Stimulated activated CD8-positive, alpha-beta memory T cell treated with anti-CD3 and anti-CD28 coated beads, Interleukin-7, amount 100 ng/mL, for 24 hours (primary cell): ENCODE data around the gene CDRT4.

Source experiments
- DNase-seq: peaks from one replicate; pipeline ENCODE4 v3.0.0-alpha.2; 2020; ENCODE audit warnings: low read depth

Gene CDRT4

GRCh38 chr17:15492791-15493692 lies 25.6 kb upstream of the CDRT4 start:
- DNase-seq = no peak

GRCh38 chr17:15492186-15492585 lies 24.8 kb upstream of the CDRT4 start:
- DNase-seq = no peak

GRCh38 chr17:15490634-15491261 lies 23.3 kb upstream of the CDRT4 start:
- DNase-seq = no peak

GRCh38 chr17:15488557-15488956 lies 21.1 kb upstream of the CDRT4 start:
- no peak for DNase-seq

- no peak for DNase-seq
Observed at GRCh38 chr17:15485045-15485444, 17.6 kb upstream of the CDRT4 start.

GRCh38 chr17:15483431-15483830 lies 16.0 kb upstream of the CDRT4 start:
- DNase-seq = no peak

- DNase-seq = no peak
Observed at GRCh38 chr17:15482476-15482875, 15.1 kb upstream of the CDRT4 start.

GRCh38 chr17:15481481-15481880 lies 14.1 kb upstream of the CDRT4 start:
- no peak for DNase-seq

GRCh38 chr17:15480204-15480603 lies 12.8 kb upstream of the CDRT4 start:
- DNase-seq = no peak

- DNase-seq = no peak
Observed at GRCh38 chr17:15479703-15480102, 12.3 kb upstream of the CDRT4 start.

- no peak for DNase-seq
Observed at GRCh38 chr17:15478845-15479244, 11.4 kb upstream of the CDRT4 start.

GRCh38 chr17:15475631-15476354 lies 8.4 kb upstream of the CDRT4 start:
- DNase-seq = no peak

- no peak for DNase-seq
Observed at GRCh38 chr17:15472891-15473290, 5.5 kb upstream of the CDRT4 start.

GRCh38 chr17:15470536-15470935 lies 3.1 kb upstream of the CDRT4 start:
- DNase-seq = no peak

GRCh38 chr17:15469260-15469659 lies 1.8 kb upstream of the CDRT4 start:
- no peak for DNase-seq

- no peak for DNase-seq
Observed at GRCh38 chr17:15468126-15468525, 705 bp upstream of the CDRT4 start.

GRCh38 chr17:15466131-15466530 lies 1.3 kb downstream of the CDRT4 start:
- DNase-seq = no peak

GRCh38 chr17:15465045-15465701 lies 2.2 kb downstream of the CDRT4 start:
- DNase-seq = no peak

- DNase-seq = no peak
Observed at GRCh38 chr17:15464231-15464985, 3.0 kb downstream of the CDRT4 start.

- no peak for DNase-seq
Observed at GRCh38 chr17:15462976-15463772, 4.2 kb downstream of the CDRT4 start.

GRCh38 chr17:15457723-15458094 lies 9.7 kb downstream of the CDRT4 start:
- no peak for DNase-seq
